ENCODE measurements around the gene MAST4. TPM values are rescaled to one million over a fixed set of nuclear protein-coding genes. Genes with fewer than 3 reads are reported as not detected.

The MAST4 gene
- total and polyA plus RNA-seq, 2 of the 8 experiments (the other 6 are each of a cell fraction or from before 2014, with no cell fraction given) = 1.5 to 2.6 TPM

- TF ChIP-seq CHD7 (IDR thresholded peaks at IDR 0.05; ENCODE audit: insufficient replicate concordance, low read length) (no peak), CHD2 (IDR thresholded peaks at IDR 0.05; ENCODE audit: low read length) (no peak), CTBP2 (IDR thresholded peaks at IDR 0.05; ENCODE audit: borderline replicate concordance, insufficient read depth, insufficient read length, low read length) (no peak), RXRA (IDR thresholded peaks at IDR 0.05; ENCODE audit: insufficient read depth, low read depth, low read length) (no peak), SRF (IDR thresholded peaks at IDR 0.05; ENCODE audit: low read depth, low read length) (no peak), MAX (IDR thresholded peaks at IDR 0.05) (no peak), HDAC6 (IDR thresholded peaks at IDR 0.05; ENCODE audit: low read depth, low read length) (no peak), EGR1 (IDR thresholded peaks at IDR 0.05; ENCODE audit: borderline replicate concordance, low read depth, low read length) (no peak), BACH1 (IDR thresholded peaks at IDR 0.05; ENCODE audit: low read length) (no peak), POLR2A (IDR thresholded peaks at IDR 0.05; ENCODE audit: control extremely low read depth in 1 of 2, low read depth in 2 of 2, low read length in 2 of 2) (no peak)
Observed at GRCh38 chr5:66560371-66560770, 35.8 kb upstream of the MAST4 start (continued).

All from H1 (cell line).